Measurements from ENCODE around the gene MOAP1. TPM values are rescaled to one million over a fixed set of nuclear protein-coding genes. Genes with fewer than 3 reads are reported as not detected.
"Not testable (repeated sequence)": the region's sequence is repeated elsewhere in the genome, so short reads cannot be mapped to it uniquely, and the experiment has no call there.

The MOAP1 gene
- 18.4 and 19.5 TPM in 2 replicates for total RNA-seq

- no peak for DNase-seq (ENCODE audit: extremely low read depth, low read depth, low spot score)
Observed at GRCh38 chr14:93184391-93185348, at the start of gene MOAP1, which contains the start of gene LYSET. Gene MOAP1 (minus strand): TSS chr14:93184897. CDS start chr14:93184242, 655 bp downstream. Gene LYSET (plus strand): TSS chr14:93185317. CDS start chr14:93185406, 89 bp downstream.

GRCh38 chr14:93233078-93233477, 48.4 kb upstream of the MOAP1 start:
- not testable (repeated sequence) for DNase-seq (ENCODE audit: extremely low read depth, low read depth, low spot score)

- DNase-seq (ENCODE audit: extremely low read depth, low read depth, low spot score), result no peak
Observed at GRCh38 chr14:93232159-93232558, 47.5 kb upstream of the MOAP1 start.

- no peak for DNase-seq (ENCODE audit: extremely low read depth, low read depth, low spot score)
Observed at GRCh38 chr14:93231129-93231979, 46.7 kb upstream of the MOAP1 start.

- DNase-seq (ENCODE audit: extremely low read depth, low read depth, low spot score), result no peak
Observed at GRCh38 chr14:93230539-93230938, 45.8 kb upstream of the MOAP1 start.

GRCh38 chr14:93228550-93228949, 43.9 kb upstream of the MOAP1 start:
- no peak for DNase-seq (ENCODE audit: extremely low read depth, low read depth, low spot score)

GRCh38 chr14:93223565-93223964, 38.9 kb upstream of the MOAP1 start:
- DNase-seq (ENCODE audit: extremely low read depth, low read depth, low spot score), result no peak

- no peak for DNase-seq (ENCODE audit: extremely low read depth, low read depth, low spot score)
Observed at GRCh38 chr14:93220509-93220908, 35.8 kb upstream of the MOAP1 start.

GRCh38 chr14:93219103-93219726, 34.5 kb upstream of the MOAP1 start:
- DNase-seq (ENCODE audit: extremely low read depth, low read depth, low spot score), result no peak

- no peak for DNase-seq (ENCODE audit: extremely low read depth, low read depth, low spot score)
Observed at GRCh38 chr14:93214598-93214997, 29.9 kb upstream of the MOAP1 start.

GRCh38 chr14:93212432-93212831, 27.7 kb upstream of the MOAP1 start:
- DNase-seq (ENCODE audit: extremely low read depth, low read depth, low spot score), result no peak

GRCh38 chr14:93207468-93208308, 23.0 kb upstream of the MOAP1 start:
- DNase-seq (ENCODE audit: extremely low read depth, low read depth, low spot score), result no peak

- peak; percentile 57 for DNase-seq (ENCODE audit: extremely low read depth, low read depth, low spot score)
Observed at GRCh38 chr14:93206793-93207467, 22.2 kb upstream of the MOAP1 start, which contains the start of the genes GON7 and UBR7. Gene GON7 (minus strand): TSS chr14:93207065. CDS start chr14:93207037, 28 bp downstream. Gene UBR7 (plus strand): TSS chr14:93207256. CDS start chr14:93207292, 36 bp downstream.

- DNase-seq (ENCODE audit: extremely low read depth, low read depth, low spot score), result no peak
Observed at GRCh38 chr14:93201155-93201704, 16.5 kb upstream of the MOAP1 start.

- DNase-seq (ENCODE audit: extremely low read depth, low read depth, low spot score), result no peak
Observed at GRCh38 chr14:93200553-93200952, 15.9 kb upstream of the MOAP1 start.

GRCh38 chr14:93199031-93199430, 14.3 kb upstream of the MOAP1 start:
- no peak for DNase-seq (ENCODE audit: extremely low read depth, low read depth, low spot score)

GRCh38 chr14:93195316-93195999, 10.8 kb upstream of the MOAP1 start:
- no peak for DNase-seq (ENCODE audit: extremely low read depth, low read depth, low spot score)

- no peak for DNase-seq (ENCODE audit: extremely low read depth, low read depth, low spot score)
Observed at GRCh38 chr14:93186956-93187355, 2.3 kb upstream of the MOAP1 start.
